Right hindlimb (tissue), 1 donor: Measurements from ENCODE around the gene NAV3.
"Not testable (repeated sequence)": the region's sequence is repeated elsewhere in the genome, so short reads cannot be mapped to it uniquely, and the experiment has no call there.

Experiments
- DNase-seq: peaks from one replicate; pipeline ENCODE4 v3.0.0-alpha.2; 2018

The NAV3 gene

GRCh38 chr12:78081590-78082314 lies 251.1 kb downstream of the NAV3 start:
- no peak for DNase-seq

- no peak for DNase-seq
Observed at GRCh38 chr12:78085542-78086182, 255.0 kb downstream of the NAV3 start.

- DNase-seq = no peak
Observed at GRCh38 chr12:78086553-78087362, 256.1 kb downstream of the NAV3 start.

- DNase-seq = no peak
Observed at GRCh38 chr12:78087363-78087675, 256.6 kb downstream of the NAV3 start.

- DNase-seq = no peak
Observed at GRCh38 chr12:78088391-78088832, 257.7 kb downstream of the NAV3 start.

- no peak for DNase-seq
Observed at GRCh38 chr12:78090266-78090665, 259.6 kb downstream of the NAV3 start.

GRCh38 chr12:78095623-78096022 lies 264.9 kb downstream of the NAV3 start:
- no peak for DNase-seq

- DNase-seq = peak; percentile 53
Observed at GRCh38 chr12:78096909-78097597, 266.4 kb downstream of the NAV3 start.

GRCh38 chr12:78099806-78100205 lies 269.1 kb downstream of the NAV3 start:
- DNase-seq = no peak

- no peak for DNase-seq
Observed at GRCh38 chr12:78101113-78101876, 270.6 kb downstream of the NAV3 start.

- no peak for DNase-seq
Observed at GRCh38 chr12:78101946-78102635, 271.4 kb downstream of the NAV3 start.

- not testable (repeated sequence) for DNase-seq
Observed at GRCh38 chr12:78102801-78103200, 272.1 kb downstream of the NAV3 start.

- DNase-seq = no peak
Observed at GRCh38 chr12:78115889-78116288, 285.2 kb downstream of the NAV3 start.

GRCh38 chr12:78118036-78118435 lies 287.3 kb downstream of the NAV3 start:
- DNase-seq = no peak

GRCh38 chr12:78118486-78118885 lies 287.8 kb downstream of the NAV3 start:
- no peak for DNase-seq

- no peak for DNase-seq
Observed at GRCh38 chr12:78119351-78119918, 288.7 kb downstream of the NAV3 start.

- no peak for DNase-seq
Observed at GRCh38 chr12:78120306-78120705, 289.6 kb downstream of the NAV3 start.

- no peak for DNase-seq
Observed at GRCh38 chr12:78120866-78121560, 290.3 kb downstream of the NAV3 start.

- DNase-seq = no peak
Observed at GRCh38 chr12:78121969-78122610, 291.4 kb downstream of the NAV3 start.

- no peak for DNase-seq
Observed at GRCh38 chr12:78128211-78128610, 297.5 kb downstream of the NAV3 start.
